Esophagus squamous epithelium (tissue), 5 donors: ENCODE data around the gene CCM2. TPM values are rescaled to one million over a fixed set of nuclear protein-coding genes. Genes with fewer than 3 reads are reported as not detected.

Source experiments
- DNase-seq: peaks from one replicate; lab custom pipeline; 2025; lab: John Stamatoyannopoulos, UW
- H3K27ac ChIP-seq, 4 donors: fragments of 200-600 bp; sonication (generic); one replicate each; pipeline ENCODE4 v1.5.1; 2016 to 2019; ENCODE audit warnings: mild to moderate bottlenecking in 1 of 4
- H3K27me3 ChIP-seq, 4 donors: fragments of 200-600 bp; sonication (generic); 1 replicate in 3 of 4; 2 replicates in 1 of 4; pipeline versions ENCODE4 v1.5.1 to v1.6.0; 2017 to 2021; ENCODE audit warnings: antibody characterized with exemption in 1 of 4
- H3K36me3 ChIP-seq, 3 donors: fragments of 200-600 bp; sonication (generic); one replicate each; pipeline ENCODE4 v1.5.1; 2016 to 2019
- H3K4me1 ChIP-seq, 3 donors: fragments of 200-600 bp; sonication (generic); one replicate each; pipeline ENCODE4 v1.5.1; 2017 to 2019
- H3K4me3 ChIP-seq, 4 donors: fragments of 200-600 bp; sonication (generic); 1 replicate in 3 of 4; 2 replicates in 1 of 4; pipeline ENCODE4 v1.5.1; 2016 to 2019; ENCODE audit warnings: mild to moderate bottlenecking in 2 of 4, moderate library complexity in 1 of 4
- H3K9me3 ChIP-seq, 3 donors: fragments of 200-600 bp; sonication (generic); one replicate each; pipeline ENCODE4 v1.5.1; 2016 to 2019
- POLR2A ChIP-seq, 4 donors: fragments of 450-650 bp; IDR thresholded peaks; one replicate each; pipeline ENCODE4 v1.6.1; 2017; ENCODE audit warnings: antibody characterized with exemption in 4 of 4, mild to moderate bottlenecking in 4 of 4, moderate library complexity in 3 of 4
- WGBS, 2 donors: methylation state at CpG; one replicate each; pipeline ENCODE4 v1.1.5; 2018; 5-methylcytosine and 5-hydroxymethylcytosine counted together
- intact Hi-C: fragments of 100-400 bp; cut with DNase I; formaldehyde crosslinking; loops from one replicate; pipeline ENCODE4 v1.15.0; 2022
- total RNA-seq, 4 donors: library from RNA; depleted of rRNA; stranded (reverse); fragments of >200 nt; gene quantifications; one replicate each; pipeline ENCODE4 v1.1.0, GENCODE V29; 2016
- TF ChIP-seq, protein P1 (sequence below), 6 experiments: fragments of 450-650 bp in 4 of 6; fragments of 200-600 bp in 2 of 6; sonication (generic) in 2 of 6; IDR thresholded peaks; one replicate each; pipeline ENCODE4 v1.5.1; 2016 to 2019; ENCODE audit warnings: antibody characterized with exemption in 6 of 6, mild to moderate bottlenecking in 4 of 6, moderate library complexity in 4 of 6
- donor health status: DM: yes; HTN: yes; CAD: no.

CCM2 gene
- total RNA-seq, 4 donors from 2014 or later = 20.0 to 36.3 (median 24.9) TPM

DNA sequence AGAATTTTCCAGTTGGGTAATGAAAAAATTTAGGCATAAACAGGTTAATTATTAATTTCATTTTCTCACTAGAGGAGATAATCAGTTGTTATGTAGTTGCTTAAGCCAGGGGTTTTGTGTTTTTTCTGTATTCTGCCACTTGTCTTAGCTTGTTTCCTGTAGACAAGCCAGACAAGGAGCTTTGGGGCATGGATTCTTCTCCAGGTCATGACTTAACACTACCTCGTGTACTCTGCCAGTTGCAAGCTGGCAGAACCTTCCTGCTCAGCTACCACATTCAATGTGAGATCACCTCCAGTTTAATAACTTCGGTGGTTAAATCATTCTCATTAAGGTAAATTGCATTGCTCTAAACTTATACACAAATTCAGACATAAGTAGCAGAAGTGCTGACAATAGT is 1.8 kb downstream of the CCM2 start:
- peaks cover 0 to 3% (median 0%) of the 10 kb centered on the region in 3 donors for H3K36me3 ChIP-seq
- TF ChIP-seq, protein P1, sequence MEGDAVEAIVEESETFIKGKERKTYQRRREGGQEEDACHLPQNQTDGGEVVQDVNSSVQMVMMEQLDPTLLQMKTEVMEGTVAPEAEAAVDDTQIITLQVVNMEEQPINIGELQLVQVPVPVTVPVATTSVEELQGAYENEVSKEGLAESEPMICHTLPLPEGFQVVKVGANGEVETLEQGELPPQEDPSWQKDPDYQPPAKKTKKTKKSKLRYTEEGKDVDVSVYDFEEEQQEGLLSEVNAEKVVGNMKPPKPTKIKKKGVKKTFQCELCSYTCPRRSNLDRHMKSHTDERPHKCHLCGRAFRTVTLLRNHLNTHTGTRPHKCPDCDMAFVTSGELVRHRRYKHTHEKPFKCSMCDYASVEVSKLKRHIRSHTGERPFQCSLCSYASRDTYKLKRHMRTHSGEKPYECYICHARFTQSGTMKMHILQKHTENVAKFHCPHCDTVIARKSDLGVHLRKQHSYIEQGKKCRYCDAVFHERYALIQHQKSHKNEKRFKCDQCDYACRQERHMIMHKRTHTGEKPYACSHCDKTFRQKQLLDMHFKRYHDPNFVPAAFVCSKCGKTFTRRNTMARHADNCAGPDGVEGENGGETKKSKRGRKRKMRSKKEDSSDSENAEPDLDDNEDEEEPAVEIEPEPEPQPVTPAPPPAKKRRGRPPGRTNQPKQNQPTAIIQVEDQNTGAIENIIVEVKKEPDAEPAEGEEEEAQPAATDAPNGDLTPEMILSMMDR (IDR thresholded peaks at IDR 0.05) = no peak
- no peak for TF ChIP-seq POLR2A (IDR thresholded peaks at IDR 0.05)
- H3K9me3 ChIP-seq = no peaks in the 10 kb centered on the region
- H3K4me3 ChIP-seq = peak overlapping the region in 3 of 4 donors; percentile 75 to 86 (median 83)
- 22% methylated on average over 2 of the region's 2 CpGs for WGBS, 2 donors
- H3K27me3 ChIP-seq = no peaks in the 10 kb centered on the region
- DNase-seq = no peak
- H3K4me1 ChIP-seq = peaks cover 23 to 49% (median 28%) of the 10 kb centered on the region in 3 donors
- peak overlapping the region; percentile 91 to 98 (median 94) for H3K27ac ChIP-seq
- intact Hi-C loops = no loop called here

DNA sequence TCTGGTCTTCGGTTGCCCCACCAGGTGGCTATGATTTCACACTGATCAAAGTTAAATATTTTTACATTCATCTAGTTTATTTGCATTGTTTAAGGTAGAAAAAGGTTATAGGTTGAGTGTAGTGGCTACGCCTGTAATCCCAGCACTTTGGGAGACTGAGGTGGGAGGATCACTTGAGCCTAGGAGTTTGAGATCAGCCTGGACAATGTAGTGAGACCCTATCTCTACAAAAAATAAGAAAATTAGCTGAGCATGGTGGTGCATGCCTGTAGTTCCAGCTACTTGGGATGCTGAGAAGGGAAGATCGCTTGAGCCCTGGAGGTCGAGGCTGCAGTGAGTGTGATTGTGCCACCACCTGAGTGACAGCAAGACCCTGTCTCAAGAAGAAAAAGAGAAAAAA is 3.8 kb downstream of the CCM2 start:
- H3K4me3 ChIP-seq = no peak overlapping the region
- intact Hi-C loops = no loop called here
- TF ChIP-seq, protein P1 (IDR thresholded peaks at IDR 0.05) = no peak
- TF ChIP-seq POLR2A (IDR thresholded peaks at IDR 0.05) = no peak

DNA sequence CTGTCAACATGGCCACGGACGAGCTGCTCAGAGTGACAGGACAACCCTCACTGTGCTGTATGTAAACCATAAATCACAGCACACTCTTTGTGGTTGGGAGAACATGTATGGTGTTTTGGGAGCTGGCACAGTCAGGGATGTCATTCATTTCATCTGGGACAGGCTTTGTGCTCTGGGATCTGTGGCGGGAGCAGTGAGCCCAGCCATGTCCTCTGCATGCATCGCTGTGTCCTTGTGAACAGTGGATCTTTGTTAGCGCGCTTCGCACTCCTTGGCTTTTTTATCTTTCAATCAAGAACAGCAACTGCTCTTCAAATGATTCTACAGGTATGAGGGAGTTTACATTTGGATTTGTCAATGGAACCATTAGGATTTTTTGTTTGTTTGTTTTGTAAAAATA is 7.1 kb downstream of the CCM2 start:
- no peak for TF ChIP-seq POLR2A (IDR thresholded peaks at IDR 0.05)
- TF ChIP-seq, protein P1 (IDR thresholded peaks at IDR 0.05) = no peak
- Histone ChIP-seq H3K27ac (no peak overlapping the region), H3K4me3 (no peak overlapping the region), H3K4me1 (peaks cover 7 to 23% (median 13%) of the 10 kb centered on the region in 3 donors), H3K27me3 (no peaks in the 10 kb centered on the region), H3K36me3 (peaks cover 0 to 15% (median 0%) of the 10 kb centered on the region in 3 donors), H3K9me3 (no peaks in the 10 kb centered on the region)
- intact Hi-C loops = no loop called here
- 92 to 93% methylated on average over 7 of the region's 7 CpGs for WGBS, 2 donors
- DNase-seq = no peak

More for the DNA sequence above, 3.8 kb downstream of the CCM2 start:
- 97 to 100% methylated on average over 4 of the region's 4 CpGs for WGBS, 2 donors
- no peak for DNase-seq
- Histone ChIP-seq H3K27me3 (no peaks in the 10 kb centered on the region), H3K27ac (no peak overlapping the region), H3K4me1 (peaks cover 17 to 45% (median 24%) of the 10 kb centered on the region in 3 donors), H3K9me3 (no peaks in the 10 kb centered on the region), H3K36me3 (peaks cover 0 to 3% (median 0%) of the 10 kb centered on the region in 3 donors)

DNA sequence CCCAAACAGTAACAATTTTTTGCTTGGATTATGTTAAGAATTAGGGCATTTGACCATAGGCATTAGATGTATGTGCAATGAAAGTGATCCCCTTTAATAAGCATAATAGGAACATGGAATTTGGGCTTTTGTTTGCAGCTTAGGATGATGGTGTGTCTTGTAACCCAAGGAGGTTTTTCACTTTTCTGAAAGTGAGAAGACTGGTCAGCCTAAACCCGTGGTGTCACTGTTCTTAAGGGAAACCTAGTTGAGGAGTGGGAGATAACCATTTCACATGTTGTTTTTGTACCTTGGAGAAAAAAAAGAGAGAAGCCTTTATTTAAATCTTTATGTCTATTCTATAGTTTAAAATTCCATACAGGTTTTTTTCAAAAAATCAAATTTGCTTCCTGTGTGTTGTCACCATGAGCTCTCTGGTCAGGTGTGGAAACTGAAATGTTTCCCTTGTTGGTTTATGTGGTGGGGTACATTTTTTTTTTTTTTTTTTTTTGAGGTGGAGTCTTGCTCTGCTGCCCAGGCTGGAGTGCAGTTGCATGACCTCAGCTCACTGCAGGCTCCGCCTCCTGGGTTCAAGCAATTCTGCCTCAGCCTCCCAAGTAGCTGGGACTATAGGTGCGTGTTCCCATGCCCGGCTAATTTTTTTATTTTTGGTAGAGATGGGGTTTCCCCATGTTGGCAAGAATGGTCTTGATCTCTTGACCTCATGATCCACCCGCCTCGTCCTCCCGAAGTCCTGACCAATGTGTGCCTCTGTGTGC is 7.7 kb downstream of the CCM2 start:
- H3K4me3 ChIP-seq = no peak overlapping the region
- TF ChIP-seq POLR2A (IDR thresholded peaks at IDR 0.05) = no peak
- TF ChIP-seq, protein P1 (IDR thresholded peaks at IDR 0.05) = no peak
- H3K27me3 ChIP-seq = no peaks in the 10 kb centered on the region
- 81 to 83% methylated on average over 1 to 7 of the region's 7 CpGs for WGBS, 2 donors
- intact Hi-C loops = no loop called here
- no peak for DNase-seq
- peaks cover 0 to 21% (median 0%) of the 10 kb centered on the region in 3 donors for H3K36me3 ChIP-seq
- H3K9me3 ChIP-seq = no peaks in the 10 kb centered on the region
- no peak overlapping the region for H3K27ac ChIP-seq
- H3K4me1 ChIP-seq = peaks cover 3 to 17% (median 7%) of the 10 kb centered on the region in 3 donors

GRCh38 chr7:45013465-45013967 is 13.5 kb downstream of the CCM2 start:
- Histone ChIP-seq H3K36me3 (peaks cover 0 to 18% (median 0%) of the 10 kb centered on the region in 3 donors), H3K27ac (no peak overlapping the region), H3K4me1 (peaks cover 0 to 9% (median 9%) of the 10 kb centered on the region in 3 donors), H3K27me3 (no peaks in the 10 kb centered on the region), H3K9me3 (no peaks in the 10 kb centered on the region), H3K4me3 (no peak overlapping the region)
- no peak for TF ChIP-seq POLR2A (IDR thresholded peaks at IDR 0.05)
- TF ChIP-seq, protein P1 (IDR thresholded peaks at IDR 0.05) = no peak
- no peak for DNase-seq
- 75 to 78% methylated on average over 2 of the region's 2 CpGs for whole genome bisulfite sequencing, 2 donors
- intact Hi-C loops = no loop called here
